ENCODE data around the gene DAZAP1. TPM values are rescaled to one million over a fixed set of nuclear protein-coding genes. Genes with fewer than 3 reads are reported as not detected.
"Not testable (repeated sequence)": the region's sequence is repeated elsewhere in the genome, so short reads cannot be mapped to it uniquely, and the experiment has no call there.

Gene DAZAP1
- total RNA-seq, 2 donors from 2014 or later: 233 to 282 TPM

DNA sequence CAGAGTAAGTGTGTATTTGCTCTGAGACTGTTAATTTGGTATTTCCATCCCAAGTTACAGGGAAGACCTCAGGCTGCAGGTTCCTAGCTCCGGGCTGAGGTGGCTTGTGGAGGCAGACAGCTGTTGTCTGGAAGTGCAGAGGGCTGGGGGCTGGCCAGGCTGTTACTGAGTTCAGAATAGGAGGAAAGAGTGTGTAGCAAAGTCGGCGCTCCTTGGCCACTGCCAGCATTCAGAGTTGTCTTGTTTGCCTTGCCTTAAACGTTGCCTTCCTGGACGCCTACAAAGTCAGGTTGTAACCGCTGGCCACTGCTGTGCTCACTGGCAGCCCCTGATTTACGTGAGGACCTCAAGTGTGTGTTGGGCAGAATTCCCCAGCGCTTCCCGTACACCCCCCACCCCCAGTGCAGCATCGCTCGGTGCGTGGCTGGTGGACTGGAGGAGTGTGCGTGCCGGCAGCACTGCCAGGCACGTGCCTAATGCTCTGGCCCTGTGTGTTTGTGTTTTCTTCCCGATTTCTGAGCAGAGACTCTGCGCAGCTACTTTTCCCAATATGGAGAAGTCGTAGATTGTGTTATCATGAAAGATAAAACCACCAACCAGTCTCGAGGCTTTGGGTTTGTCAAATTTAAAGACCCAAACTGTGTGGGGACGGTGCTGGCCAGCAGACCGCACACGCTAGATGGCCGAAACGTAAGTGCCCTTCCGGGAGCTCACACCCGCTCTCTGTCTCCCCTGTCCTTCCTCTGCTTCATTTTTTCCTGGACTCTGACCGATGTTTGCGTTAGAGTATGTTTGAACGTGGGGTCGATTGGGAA lies 10.5 kb downstream of the DAZAP1 start:
- Mint-ChIP-seq H3K27me3 (no peaks in the 10 kb centered on the region), H3K4me3 (no peak overlapping the region), H3K27ac (no peak overlapping the region), H3K9me3 (no peaks in the 10 kb centered on the region), H3K4me1 (ENCODE audit: low read depth in 2 of 2) (peaks cover 28 to 32% of the 10 kb centered on the region in 2 donors), H3K36me3 (peaks cover 10% of the 10 kb centered on the region)
- DNase-seq (ENCODE audit: low spot score) (no peak), ATAC-seq (no peak)

DNA sequence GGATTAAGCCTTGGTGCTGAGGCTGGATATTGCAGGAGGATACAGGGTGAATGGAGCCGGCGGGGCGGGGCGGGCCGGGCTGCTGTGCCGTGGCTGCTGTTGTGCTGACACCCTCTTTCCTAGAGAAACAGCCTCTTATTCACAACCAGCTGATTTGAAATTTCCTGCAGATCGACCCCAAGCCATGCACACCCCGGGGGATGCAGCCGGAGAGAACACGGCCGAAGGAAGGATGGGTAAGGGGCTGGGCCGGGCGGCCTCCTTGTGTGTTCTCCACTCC lies 11.1 kb downstream of the DAZAP1 start:
- Mint-ChIP-seq H3K4me3 (no peak overlapping the region), H3K36me3 (peaks cover 15% of the 10 kb centered on the region), H3K27ac (no peak overlapping the region), H3K4me1 (ENCODE audit: low read depth in 2 of 2) (peaks cover 22 to 31% of the 10 kb centered on the region in 2 donors), H3K9me3 (no peaks in the 10 kb centered on the region), H3K27me3 (no peaks in the 10 kb centered on the region)
- ATAC-seq (no peak), DNase-seq (ENCODE audit: low spot score) (no peak)

- Mint-ChIP-seq H3K9me3 (no peaks in the 10 kb centered on the region), H3K27ac (no peak overlapping the region), H3K4me1 (ENCODE audit: low read depth in 2 of 2) (peaks cover 20 to 29% of the 10 kb centered on the region in 2 donors), H3K4me3 (no peak overlapping the region), H3K36me3 (peaks cover 16% of the 10 kb centered on the region), H3K27me3 (no peaks in the 10 kb centered on the region)
- ATAC-seq (no peak), DNase-seq (ENCODE audit: low spot score) (no peak)
Measured at GRCh38 chr19:1418951-1419738, 11.8 kb downstream of the DAZAP1 start.

- Mint-ChIP-seq H3K36me3 (peaks cover 16% of the 10 kb centered on the region), H3K4me1 (ENCODE audit: low read depth in 2 of 2) (peaks cover 18 to 30% of the 10 kb centered on the region in 2 donors)
- H3K27ac Mint-ChIP-seq; H3K4me3 Mint-ChIP-seq; ATAC-seq; H3K27me3 Mint-ChIP-seq; DNase-seq (ENCODE audit: low spot score); H3K9me3 Mint-ChIP-seq: not testable (repeated sequence)
Measured at GRCh38 chr19:1420085-1420484, 12.7 kb downstream of the DAZAP1 start.

DNA sequence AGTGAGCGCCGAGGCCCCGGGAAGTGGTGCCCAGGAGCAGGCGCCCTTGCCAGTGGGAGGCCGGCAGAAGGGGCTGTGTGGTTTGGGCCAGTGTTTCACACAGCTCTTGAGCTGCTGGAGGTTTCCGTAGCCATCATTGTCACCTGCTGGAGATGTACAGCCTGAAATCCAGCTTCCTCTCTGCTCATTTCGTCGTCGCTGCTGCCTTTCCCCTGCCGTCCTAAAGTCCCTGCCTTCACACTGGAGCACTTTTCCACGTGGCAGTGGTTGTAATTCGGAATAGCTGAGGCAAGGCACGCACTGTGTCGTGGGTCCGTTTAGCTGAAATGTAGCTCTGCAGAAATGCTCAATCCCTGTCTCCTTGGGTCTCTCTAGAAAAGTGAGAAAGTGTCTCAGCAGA lies 13.2 kb downstream of the DAZAP1 start:
- Mint-ChIP-seq H3K4me1 (ENCODE audit: low read depth in 2 of 2) (peaks cover 12 to 26% of the 10 kb centered on the region in 2 donors), H3K9me3 (no peaks in the 10 kb centered on the region), H3K4me3 (no peak overlapping the region), H3K27ac (no peak overlapping the region), H3K27me3 (no peaks in the 10 kb centered on the region), H3K36me3 (peaks cover 16% of the 10 kb centered on the region)
- DNase-seq (ENCODE audit: low spot score) (no peak), ATAC-seq (no peak)

DNA sequence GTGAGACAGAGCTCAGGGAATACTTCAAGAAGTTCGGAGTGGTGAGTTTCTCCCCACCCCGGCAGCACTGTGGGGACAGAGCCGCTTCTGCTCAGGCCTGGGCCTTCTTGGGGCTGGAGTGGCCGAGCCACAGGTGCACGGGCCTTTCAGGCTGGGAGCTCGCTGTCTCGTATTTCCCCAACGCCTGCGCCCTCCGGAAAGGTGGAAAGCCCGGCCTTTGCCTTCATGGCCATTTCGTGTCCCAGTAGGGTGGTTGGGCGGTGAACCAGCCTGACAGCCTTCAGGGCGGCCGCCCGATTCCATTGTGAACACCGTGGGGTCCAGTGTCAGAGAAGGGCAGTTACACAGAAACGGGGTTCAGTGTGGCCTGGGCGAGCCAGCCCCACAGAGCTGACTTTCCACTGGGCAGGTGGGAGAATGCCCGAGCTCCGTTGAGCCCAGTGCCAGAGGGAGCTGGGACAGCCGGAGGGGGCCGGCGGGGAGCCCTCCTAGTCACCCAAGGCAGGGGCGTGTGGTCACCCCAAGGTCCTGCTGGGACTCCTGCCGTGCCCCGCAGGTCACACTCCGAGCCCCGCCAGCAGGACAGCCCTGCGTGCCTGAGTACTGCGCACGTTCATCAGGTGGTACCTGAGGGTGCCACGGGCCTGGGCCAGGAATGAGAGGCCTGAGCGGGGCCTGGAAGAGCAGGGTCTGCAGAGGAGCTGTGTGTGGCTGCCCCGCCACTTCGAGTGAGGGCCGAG lies 14.0 kb downstream of the DAZAP1 start:
- ATAC-seq: no peak
- no peak overlapping the region for H3K4me3 Mint-ChIP-seq
- no peak overlapping the region for H3K27ac Mint-ChIP-seq
- no peak for DNase-seq (ENCODE audit: low spot score)
- H3K36me3 Mint-ChIP-seq: peaks cover 16% of the 10 kb centered on the region
- H3K27me3 Mint-ChIP-seq: no peaks in the 10 kb centered on the region
- peaks cover 7 to 20% of the 10 kb centered on the region in 2 donors for H3K4me1 Mint-ChIP-seq (ENCODE audit: low read depth in 2 of 2)
- no peaks in the 10 kb centered on the region for H3K9me3 Mint-ChIP-seq

DNA sequence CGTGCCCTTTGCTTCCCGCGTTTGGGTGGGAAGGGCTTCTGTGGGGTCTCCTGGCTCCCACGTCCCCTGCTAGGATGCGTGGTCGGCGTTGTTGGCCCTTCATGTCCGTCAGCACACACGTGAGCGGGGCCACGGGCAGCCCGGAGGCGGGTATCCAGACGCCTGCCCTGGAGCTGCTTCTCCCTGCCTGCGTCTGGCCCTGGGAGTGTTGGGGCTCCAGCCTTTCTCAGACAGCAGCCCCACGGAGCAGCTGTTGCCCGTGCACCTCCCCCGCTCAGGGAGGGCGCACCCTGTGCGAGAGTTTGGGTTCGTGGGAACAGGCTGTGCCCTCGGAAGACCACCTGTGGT lies 14.5 kb downstream of the DAZAP1 start:
- ATAC-seq: peak in 1 of 2 donors; percentile 6
- Mint-ChIP-seq H3K27ac (no peak overlapping the region), H3K36me3 (peaks cover 16% of the 10 kb centered on the region)

GRCh38 chr19:1422360-1422759 lies 15.0 kb downstream of the DAZAP1 start:
- no peak for ATAC-seq
- no peak overlapping the region for H3K4me3 Mint-ChIP-seq
- H3K27me3 Mint-ChIP-seq: no peaks in the 10 kb centered on the region
- no peak for DNase-seq (ENCODE audit: low spot score)
- H3K27ac Mint-ChIP-seq: peak overlapping the region in 1 of 2 donors; percentile 39
- H3K9me3 Mint-ChIP-seq: no peaks in the 10 kb centered on the region
- H3K4me1 Mint-ChIP-seq (ENCODE audit: low read depth in 2 of 2): peaks cover 4 to 13% of the 10 kb centered on the region in 2 donors
- peaks cover 16% of the 10 kb centered on the region for H3K36me3 Mint-ChIP-seq

More for the DNA sequence above, 14.5 kb downstream of the DAZAP1 start:
- DNase-seq (ENCODE audit: low spot score): no peak
- Mint-ChIP-seq H3K9me3 (no peaks in the 10 kb centered on the region), H3K4me3 (no peak overlapping the region), H3K27me3 (no peaks in the 10 kb centered on the region), H3K4me1 (ENCODE audit: low read depth in 2 of 2) (peaks cover 7 to 16% of the 10 kb centered on the region in 2 donors)

GRCh38 chr19:1422943-1423342 lies 15.6 kb downstream of the DAZAP1 start:
- H3K27me3 Mint-ChIP-seq: no peaks in the 10 kb centered on the region
- ATAC-seq: no peak
- no peak for DNase-seq (ENCODE audit: low spot score)
- H3K4me3 Mint-ChIP-seq: no peak overlapping the region
- H3K9me3 Mint-ChIP-seq: no peaks in the 10 kb centered on the region
- H3K4me1 Mint-ChIP-seq (ENCODE audit: low read depth in 2 of 2): peaks cover 0 to 10% of the 10 kb centered on the region in 2 donors
- H3K36me3 Mint-ChIP-seq: peaks cover 16% of the 10 kb centered on the region
- peak overlapping the region in 1 of 2 donors; percentile 39 for H3K27ac Mint-ChIP-seq

GRCh38 chr19:1423436-1424191 lies 16.2 kb downstream of the DAZAP1 start:
- ATAC-seq (no peak), DNase-seq (ENCODE audit: low spot score) (no peak)
- Mint-ChIP-seq H3K27me3 (no peaks in the 10 kb centered on the region), H3K4me1 (ENCODE audit: low read depth in 2 of 2) (peaks cover 0 to 10% of the 10 kb centered on the region in 2 donors), H3K9me3 (no peaks in the 10 kb centered on the region), H3K4me3 (no peak overlapping the region), H3K36me3 (peaks cover 16% of the 10 kb centered on the region), H3K27ac (no peak overlapping the region)

DNA sequence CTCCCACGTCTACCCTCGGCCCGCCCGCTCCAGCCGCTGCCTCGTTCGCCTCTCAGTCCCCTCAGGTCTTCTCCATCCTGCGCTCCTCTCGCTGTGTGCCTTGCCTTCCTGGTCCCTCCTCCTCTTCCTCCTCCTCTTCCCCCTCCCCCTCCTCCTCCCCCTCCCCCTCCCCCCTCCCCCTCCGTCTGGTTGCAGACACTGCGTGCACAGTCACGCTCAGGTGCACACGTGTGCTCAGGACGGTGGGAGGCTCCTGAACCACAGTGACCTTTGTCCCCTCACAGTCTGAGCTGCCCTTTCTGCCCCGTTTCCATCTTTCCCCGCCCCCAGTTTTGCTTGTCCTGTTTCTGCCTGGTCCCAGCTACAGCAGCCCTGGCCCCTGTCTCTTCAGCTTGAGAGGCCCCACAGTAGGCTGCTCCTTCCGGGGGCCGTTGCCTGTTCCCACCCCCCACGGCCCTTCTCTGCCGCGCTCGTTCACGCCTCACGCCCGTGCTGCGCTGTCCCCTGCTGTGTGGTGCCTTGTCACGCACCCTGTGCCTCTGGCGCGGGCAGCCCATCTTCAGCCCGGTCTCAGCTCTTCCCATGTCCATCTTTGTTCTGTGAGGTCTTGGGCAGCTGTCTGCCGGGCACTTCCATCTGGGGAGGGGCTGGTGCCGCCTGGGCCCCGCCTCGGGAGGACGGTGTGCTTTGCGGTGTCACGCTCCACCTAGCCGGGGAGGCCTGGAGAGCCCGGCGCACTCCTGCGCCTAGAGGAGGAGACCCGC lies 17.0 kb downstream of the DAZAP1 start:
- ATAC-seq: no peak
- H3K27ac Mint-ChIP-seq: no peak overlapping the region
- DNase-seq (ENCODE audit: low spot score): no peak
- H3K4me1 Mint-ChIP-seq (ENCODE audit: low read depth in 2 of 2): peaks cover 0 to 8% of the 10 kb centered on the region in 2 donors
- no peaks in the 10 kb centered on the region for H3K27me3 Mint-ChIP-seq
- peaks cover 15% of the 10 kb centered on the region for H3K36me3 Mint-ChIP-seq
- H3K9me3 Mint-ChIP-seq: no peaks in the 10 kb centered on the region
- H3K4me3 Mint-ChIP-seq: no peak overlapping the region

DNA sequence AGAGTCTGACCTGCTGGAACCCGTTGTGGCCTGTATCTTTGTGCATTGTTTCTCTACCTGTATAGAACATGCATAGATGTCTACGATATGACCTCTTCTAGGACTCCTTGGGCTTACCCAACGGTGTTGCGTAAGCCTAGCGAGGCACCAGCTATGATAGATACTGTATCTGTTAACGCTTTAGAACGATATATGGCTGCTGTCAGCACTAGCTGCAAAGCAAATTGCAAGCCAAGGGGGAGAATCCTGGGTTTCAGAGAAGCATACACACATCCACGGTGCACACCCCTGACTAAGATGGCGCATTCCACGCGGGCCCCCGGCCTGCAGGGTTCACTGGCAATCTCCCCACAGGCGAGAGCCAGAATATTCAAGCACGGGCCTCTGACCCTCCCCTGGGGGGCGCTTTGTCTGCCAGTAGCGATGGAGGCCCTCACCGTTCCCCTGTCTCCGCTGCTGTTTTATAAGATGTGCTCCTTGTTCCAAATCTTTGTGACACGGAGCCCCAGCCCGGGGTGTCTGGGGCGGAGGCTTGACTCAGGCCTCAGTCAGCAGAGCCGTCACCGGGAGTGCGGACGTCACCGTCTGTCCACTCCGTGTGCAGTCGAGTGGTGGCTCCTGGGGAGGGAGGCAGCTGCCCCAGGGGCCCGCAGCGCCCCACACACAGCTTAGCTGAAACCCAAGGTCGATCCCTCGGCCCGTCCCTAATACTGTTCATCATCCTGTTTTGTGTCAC lies 17.9 kb downstream of the DAZAP1 start:
- ATAC-seq: no peak
- H3K4me3 Mint-ChIP-seq: no peak overlapping the region
- DNase-seq (ENCODE audit: low spot score): no peak
- peaks cover 0 to 7% of the 10 kb centered on the region in 2 donors for H3K4me1 Mint-ChIP-seq (ENCODE audit: low read depth in 2 of 2)
- peaks cover 12% of the 10 kb centered on the region for H3K36me3 Mint-ChIP-seq
- no peak overlapping the region for H3K27ac Mint-ChIP-seq
- H3K27me3 Mint-ChIP-seq: no peaks in the 10 kb centered on the region
- H3K9me3 Mint-ChIP-seq: no peaks in the 10 kb centered on the region

Data from natural killer cell treated with Interleukin-12 subunit alpha and Interleukin-12 subunit beta and Interleukin-15 and Interleukin-18, amount 100 ng/mL, for 72 hours (primary cell).